Measurements from ENCODE around the gene MRPL46.
A peak's percentile ranks its signal among the peaks of the same experiment; 100 is the strongest.

MRPL46 gene

DNA sequence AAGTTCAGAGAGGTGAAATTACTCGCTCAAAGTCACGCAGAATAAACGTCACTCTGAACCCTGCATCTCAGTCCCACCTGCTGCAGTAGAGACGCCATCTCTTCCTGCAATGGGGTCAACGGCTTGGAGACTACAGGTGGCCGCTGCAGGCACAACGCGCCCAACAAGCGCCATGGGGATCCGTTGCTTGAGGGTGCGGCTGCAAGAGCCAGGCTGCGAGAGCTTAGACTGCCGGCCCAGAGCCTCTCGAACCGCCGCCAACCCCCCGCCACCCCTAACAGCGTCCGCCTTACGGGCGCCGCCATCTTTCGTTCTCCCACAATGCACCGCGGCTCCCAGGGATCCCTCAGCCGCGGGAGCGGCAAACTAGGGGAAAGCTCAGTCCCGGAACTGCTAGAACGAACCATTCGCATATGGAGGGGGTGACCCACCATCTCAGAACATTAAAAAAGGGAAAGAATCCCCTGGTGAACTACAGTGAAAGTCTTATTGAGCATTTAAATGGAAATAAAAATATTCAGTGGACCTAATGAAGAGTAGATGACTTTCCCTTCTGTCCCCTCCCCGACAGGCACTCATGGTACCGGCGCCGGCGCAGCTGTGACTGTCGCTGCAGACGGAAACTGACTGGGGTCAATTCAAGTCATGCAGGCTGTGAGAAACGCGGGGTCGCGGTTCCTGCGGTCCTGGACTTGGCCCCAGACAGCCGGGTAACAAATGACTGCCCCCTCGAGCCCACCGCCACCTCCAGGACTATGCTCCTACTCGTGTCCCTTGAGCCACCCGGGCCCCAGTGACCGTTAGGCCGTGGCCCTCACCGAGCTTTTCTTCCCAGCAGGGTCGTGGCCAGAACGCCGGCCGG lies at the start of gene MRPL46, which contains the start of gene MRPS11:
MRPL46 (minus strand) TSS at position 316 of the 862 bp plus-strand sequence; CDS start at position 305, 11 bp downstream.
MRPS11 (plus strand) TSS at position 636 of the 862 bp plus-strand sequence; CDS start at position 646, 10 bp downstream.
- peak; percentile 82 for DNase-seq (ENCODE audit: low read depth)

DNA sequence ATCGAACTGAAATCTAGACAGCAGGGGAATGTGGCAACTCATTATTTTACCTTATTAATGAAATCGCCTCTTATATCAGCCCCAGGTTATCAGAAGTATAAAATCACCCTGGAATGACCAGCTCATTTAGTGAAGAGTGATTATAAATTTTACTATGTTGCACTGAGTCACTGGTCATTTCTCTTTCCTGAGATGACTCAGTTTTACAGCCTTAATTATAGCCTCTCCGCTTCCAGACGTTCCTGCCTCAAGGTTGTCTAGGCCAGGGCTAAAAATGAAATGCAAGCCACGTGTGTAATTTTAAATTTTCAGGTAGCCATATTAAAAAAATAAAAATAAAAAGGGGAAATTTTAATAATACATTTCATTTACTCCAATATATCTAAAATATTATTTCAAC lies 46.0 kb upstream of the MRPL46 start:
- DNase-seq (ENCODE audit: low read depth) = peak; percentile 58

DNA sequence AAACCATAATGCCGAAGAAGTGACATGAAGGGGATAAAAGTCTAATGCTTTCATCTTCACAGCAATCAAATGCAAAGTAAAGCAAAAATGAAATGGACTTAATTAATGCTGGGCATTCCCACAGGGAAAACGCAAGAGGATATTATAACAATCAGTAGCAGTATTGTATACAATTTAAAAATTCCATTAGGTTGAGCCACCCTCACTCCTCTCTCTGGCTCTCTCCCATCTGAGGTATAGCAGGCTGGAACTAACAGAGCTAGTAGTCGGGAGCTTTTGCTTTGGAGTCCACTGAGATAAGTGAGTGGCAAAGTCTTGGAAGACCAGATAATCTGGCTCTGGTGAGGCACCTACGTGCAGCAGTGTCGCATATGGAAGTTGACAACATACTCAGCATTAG lies 45.4 kb upstream of the MRPL46 start:
- DNase-seq (ENCODE audit: low read depth) = peak; percentile 56

DNA sequence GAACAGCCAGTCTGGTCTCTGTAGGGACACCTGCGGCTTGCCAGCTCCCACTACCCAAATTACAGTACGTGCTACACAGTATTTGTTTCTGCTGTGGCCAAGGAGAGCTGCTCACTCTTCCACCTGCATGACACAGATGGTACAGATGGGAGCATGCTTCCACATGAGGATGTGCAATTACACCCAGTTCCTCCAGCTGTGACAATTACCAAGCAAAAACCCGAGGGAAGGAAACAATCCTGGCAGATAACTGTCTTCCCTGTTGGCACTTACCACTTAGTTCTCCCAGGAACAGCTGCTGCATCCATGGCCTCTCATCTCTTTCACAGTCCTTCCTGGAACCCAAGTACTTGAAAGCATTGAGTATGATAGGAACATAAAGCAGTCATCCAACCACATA lies 44.9 kb upstream of the MRPL46 start:
- DNase-seq (ENCODE audit: low read depth) = no peak

DNA sequence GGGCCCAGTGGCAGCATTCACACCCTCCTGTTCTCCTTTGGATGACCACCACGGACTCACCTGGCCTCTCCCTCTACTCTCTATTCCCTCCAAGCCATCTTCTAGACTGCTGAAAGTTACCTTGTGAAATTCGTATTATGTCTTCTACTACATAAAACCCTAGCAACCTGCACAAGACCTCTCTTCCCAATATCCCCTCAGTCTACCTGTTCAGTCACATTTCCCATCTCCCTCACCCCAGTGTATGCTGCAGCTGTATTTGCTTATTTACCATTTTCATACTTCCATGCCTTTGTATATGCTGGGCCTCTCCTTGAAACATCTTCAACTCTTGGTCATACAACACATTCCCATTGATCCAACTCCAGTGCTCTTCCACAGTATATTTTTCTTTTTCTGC lies 44.0 kb upstream of the MRPL46 start:
- no peak for DNase-seq (ENCODE audit: low read depth)

DNA sequence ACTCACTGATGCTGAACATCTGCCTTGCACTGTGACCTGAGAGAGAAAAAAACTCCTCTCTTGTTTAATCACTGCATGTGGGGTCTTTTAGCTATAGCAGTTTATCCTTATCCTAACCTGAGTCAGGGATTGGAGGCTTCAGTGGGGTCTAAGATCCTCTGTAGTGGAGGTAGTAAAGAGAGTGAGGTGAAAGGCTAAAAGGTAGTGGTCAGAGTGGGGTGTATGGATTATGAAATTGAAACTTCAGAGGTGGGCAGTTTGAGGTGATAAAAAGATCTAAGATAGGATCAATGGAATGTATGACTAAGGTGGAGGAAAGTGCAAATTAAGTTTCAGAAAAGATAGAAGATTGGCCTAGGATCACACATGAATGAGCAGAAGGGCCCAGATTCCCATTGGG lies 42.8 kb upstream of the MRPL46 start:
- DNase-seq (ENCODE audit: low read depth) = no peak

DNA sequence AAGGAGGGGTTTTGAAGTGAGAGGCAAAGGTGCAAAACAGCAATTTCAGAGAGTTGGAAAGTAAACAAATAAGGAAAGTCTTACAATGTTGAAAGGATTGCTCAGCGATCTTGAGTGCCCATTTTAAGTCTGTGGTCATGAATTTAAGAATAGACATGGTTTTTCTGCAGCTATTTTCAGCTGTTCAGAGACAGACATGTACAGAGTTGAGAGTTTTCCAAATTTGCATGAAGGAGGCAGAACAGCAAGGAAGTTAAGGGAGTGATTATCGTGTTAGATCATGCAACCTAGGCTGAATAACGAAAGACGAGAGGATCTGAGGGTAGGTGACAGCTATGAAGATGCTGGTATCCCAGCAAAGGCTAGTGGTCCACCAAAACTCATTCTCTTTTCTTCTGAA lies 42.1 kb upstream of the MRPL46 start:
- no peak for DNase-seq (ENCODE audit: low read depth)

DNA sequence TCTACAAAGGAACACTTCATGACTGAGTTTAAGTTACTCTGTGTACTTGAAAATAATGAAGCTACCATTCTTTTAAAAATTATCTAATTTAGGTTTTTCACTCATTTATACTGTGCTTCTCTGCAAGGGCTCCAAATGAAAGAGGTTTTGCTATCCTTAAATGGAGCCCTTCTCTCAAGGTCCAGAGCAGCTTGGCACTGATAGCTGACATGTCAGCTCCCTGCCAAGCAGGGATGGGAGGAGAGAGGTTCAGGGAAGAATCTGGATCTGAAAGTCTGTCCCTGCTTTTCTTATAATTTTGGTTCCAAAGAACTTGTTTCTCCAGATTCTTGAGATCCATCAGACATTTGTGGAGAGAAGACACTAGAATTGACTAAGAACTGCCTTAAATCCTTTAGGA lies 39.4 kb upstream of the MRPL46 start:
- no peak for DNase-seq (ENCODE audit: low read depth)

DNA sequence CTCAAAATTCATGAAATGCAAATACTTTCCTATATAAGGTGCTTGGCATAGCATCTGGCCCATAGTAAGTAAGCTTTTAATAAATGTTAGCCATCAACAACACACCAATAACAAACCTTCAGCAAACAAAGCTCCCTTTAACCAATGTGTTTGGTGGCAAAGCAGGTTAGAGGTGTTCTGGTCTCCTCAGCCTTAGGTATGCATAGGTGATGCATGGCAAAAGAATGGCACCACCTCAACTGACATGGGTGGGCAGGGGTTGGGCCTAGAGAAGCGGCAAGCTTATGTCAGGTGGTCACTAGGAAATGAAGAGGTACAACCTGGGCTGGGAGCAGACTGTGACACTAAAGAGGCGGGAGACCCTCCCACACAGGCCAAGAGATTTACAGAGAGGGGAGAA lies 38.5 kb upstream of the MRPL46 start:
- DNase-seq (ENCODE audit: low read depth) = no peak

DNA sequence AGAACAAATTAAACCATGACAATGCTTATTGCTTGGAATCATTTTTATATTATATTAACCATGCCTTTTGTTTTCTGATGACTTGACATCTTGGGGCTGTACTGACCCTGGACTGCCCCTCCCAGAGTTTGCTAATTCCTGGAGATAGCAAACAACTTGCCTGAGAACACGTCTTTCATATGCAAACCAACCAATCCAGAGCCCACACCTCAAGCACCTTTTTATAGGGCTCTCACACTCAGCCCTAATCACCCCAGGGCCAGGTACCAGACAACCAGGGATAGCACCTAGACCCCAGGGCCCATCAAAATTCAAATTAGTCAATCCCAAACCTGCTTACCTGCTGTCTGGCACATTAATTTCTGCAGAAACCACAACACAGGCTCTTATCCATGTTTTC lies 37.3 kb upstream of the MRPL46 start:
- no peak for DNase-seq (ENCODE audit: low read depth)

DNA sequence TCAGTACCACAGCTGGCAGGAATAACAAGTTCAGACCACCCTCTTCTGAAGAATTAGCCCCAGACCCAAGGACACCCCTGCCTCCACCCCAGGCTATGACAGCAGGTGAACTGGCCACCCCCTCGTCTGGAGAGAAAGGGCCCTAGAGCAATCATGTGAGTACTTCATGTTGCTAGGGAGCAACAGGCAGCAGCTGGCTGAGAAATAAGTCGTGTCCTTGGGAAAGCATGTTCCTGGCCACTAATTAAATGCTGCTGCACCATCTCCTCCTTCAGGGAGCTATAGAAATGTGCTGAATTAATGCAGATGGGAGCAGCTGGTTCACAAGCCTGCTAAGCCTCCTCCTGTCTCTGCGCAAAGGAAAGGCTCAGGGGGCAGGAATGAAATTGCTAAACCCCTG lies 31.8 kb upstream of the MRPL46 start:
- DNase-seq (ENCODE audit: low read depth) = no peak

DNA sequence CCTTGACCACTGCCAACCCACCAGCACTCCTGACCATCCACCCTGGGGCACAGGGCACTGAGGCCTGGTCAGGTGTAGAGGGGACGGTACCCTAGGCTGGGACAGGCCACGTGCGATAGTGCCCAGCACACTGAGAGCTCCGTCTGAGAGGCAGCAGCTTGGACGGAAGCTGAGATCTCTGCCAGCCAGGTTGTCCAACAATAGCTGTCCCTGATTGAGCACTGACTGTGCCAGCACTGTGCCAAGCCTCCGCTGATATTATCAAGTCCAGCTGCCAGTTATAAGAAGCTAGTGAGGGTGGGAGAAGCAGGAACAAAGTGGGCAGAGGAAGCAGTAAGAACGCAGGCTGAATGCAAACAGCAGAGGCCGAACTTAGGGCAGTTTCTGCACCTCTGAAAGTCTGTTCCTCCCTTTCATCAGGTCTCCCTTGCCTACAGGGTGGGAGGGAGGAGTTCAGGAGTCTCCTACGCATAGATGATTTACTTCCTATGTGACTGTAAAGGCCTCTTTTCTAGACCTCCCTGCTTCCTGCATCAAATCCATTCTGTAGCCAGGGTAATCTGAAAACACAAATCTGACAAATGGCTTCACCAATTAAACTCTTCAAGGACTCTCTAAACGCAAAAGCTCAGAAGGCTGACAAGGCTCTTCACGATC lies 30.0 kb upstream of the MRPL46 start:
- DNase-seq (ENCODE audit: low read depth) = no peak

DNA sequence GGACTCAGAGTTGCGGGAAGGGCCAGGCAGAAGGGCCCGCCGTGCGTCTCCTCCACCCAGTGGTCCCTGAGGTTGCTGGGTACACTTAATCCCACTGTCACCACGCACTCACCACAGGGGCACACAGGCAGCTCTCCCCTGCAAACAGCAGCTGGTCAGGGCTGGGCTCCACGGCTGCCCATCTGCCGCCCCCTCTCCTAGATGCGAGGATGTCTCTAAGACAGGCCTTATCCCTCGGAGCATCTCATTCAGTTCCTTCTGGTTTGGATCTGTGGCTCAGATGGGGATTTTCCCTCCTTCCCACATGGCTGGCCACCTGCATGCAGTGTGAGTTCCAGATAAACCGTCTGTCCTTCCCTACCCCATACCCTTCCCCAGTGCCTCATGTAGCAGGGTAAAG lies 26.7 kb upstream of the MRPL46 start:
- no peak for DNase-seq (ENCODE audit: low read depth)

DNA sequence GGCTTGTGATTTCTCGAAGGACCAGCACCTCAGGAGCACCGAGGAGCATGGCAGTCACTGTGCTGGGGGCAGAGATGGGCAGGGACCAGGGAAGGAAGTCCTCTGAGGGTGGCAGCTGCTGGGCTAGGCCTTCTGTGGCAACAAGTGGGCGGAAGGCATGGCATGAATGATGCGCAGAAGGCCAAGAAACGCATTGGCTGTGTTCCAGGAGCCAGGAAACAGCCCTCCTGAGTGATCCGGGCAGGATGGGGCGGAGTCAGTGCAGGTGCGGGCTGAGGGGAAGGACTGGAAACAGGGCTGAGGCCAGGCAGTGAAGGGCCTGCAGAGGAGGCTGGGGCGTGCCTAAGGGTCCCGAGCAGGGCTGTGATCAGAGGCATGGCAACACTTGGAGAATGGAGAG lies 24.0 kb upstream of the MRPL46 start:
- DNase-seq (ENCODE audit: low read depth) = no peak

DNA sequence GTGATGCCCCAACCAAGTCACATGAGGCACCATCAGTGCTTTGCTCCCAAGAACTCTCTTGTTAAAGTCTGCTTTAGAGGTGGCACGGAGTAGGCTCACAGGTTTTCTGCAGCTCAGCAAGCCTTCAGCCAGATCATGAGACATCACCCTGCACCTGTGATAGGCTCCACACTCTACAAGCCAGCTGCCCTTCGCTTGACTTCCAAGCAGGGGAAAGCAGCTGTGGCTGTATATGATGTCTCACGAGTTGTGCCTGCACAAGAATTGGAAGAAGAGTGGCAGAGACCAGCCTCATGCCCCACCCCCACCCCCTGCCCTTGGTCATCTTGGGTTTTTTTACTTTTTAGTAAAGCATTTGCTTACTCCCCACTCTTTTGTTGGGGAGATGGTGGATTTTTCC lies 22.8 kb upstream of the MRPL46 start:
- DNase-seq (ENCODE audit: low read depth) = no peak

DNA sequence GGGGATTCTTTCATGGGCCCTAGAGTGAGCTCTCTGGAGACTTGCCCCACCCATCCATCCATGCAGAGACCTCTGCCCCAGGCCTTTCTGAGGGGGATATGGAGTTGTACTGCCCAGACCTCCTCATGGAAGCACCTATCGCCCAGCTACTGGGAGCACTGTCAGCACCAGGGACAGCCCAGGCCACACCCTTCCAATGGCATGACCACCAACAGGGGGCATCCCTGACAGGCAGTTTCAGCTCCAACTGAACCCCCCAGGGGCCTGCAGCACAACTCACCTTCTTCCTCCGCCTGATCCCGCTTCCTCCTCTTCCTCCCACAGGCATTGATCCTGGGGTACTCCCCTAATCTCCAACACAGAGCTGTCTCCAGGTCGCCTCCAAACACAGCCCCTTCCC lies 22.1 kb upstream of the MRPL46 start:
- no peak for DNase-seq (ENCODE audit: low read depth)

DNA sequence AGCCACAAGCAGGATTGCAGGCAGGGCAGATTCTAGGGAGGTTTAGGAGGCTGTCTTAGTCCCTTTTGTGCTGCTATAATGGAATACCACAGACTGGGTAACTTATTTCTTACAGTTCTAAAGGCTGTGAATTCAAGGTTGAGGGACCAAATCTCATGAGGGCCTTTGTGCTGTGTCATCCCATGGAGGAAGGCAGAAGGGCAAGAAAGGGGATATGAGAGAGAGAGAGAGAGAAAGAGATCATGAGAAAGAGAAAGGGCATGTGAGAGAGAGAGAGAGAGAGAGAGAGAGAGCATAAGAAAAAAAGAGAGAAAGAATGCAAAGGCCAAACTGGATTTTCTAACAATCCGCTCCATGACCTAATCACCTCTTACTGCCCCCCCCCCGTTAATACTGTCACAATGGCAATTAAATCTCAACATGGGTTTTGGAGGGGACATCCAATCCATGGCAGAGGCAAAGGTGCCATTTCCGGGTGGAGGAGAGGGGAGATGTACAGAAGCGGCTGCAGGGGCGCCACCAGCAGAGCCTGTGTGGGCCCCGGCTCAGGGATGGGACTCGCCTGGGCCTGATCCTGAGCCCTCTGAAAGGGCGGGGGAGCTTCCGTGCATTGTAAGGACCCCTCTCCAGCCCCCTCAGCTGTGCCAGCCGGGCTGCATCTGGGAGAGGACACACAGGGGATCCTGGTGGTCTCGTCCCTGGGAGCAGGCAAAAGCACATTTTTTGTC lies 20.8 kb upstream of the MRPL46 start:
- no peak for DNase-seq (ENCODE audit: low read depth)

DNA sequence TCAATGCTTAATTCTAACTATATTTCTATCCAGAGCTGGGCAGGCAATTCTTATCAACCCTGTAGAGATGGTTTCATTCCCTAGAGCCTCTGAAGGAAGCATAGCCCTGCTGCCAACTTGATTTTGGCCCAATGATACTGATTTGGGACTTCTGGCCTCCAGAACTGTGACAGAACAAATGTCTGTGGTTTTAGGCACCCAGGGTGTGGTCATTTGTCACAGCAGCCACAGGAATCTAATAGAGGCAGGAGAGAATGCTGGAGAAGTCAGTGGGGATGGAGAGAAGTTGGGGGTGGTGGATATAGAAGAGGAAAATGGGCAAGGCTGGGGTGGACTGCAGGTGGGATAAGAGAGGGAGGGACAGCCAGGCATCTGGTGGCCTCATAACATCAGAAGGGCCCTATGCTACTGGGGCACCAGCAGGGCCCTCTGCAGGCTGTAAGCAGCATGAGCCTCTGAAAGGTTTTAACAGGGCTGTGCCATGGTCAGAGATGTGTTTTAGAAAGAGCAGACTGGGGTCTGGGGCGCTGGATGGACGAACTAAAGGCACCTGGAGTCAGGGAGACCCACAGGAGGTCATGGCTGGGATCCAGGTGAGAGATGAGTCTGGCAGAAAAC lies 20.1 kb upstream of the MRPL46 start:
- no peak for DNase-seq (ENCODE audit: low read depth)

DNA sequence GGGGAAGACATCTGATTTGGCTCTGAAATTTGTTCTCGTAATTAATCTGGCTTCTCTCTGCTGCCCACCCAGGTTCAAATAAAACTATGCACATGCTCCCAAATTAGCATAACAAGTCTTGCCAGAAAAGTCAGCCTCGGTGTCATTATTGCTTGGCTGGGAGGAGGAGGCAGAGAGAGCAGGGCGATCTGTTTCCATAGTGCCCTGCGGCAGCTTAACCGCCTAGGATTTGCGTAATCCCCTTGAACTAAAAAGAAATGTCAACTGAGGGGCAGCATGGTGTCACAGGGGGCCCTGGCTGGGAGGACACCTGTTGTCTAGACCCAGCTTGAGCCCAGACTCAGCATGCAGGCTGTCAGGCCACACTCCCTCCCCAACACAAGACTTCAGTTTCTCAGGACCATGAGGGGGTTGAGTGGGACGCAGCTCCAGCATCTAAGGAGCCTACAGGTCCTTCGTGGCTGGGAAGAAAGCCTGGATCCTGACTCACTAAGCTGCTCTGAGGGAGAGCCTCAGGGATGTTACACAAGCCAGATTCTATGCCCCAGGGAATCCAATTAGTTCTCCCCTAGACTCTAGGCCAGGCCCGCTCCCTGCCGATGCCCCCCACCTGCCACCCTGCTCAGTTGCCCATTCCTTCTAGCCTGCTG lies 17.6 kb upstream of the MRPL46 start:
- DNase-seq (ENCODE audit: low read depth) = peak; percentile 50

DNA sequence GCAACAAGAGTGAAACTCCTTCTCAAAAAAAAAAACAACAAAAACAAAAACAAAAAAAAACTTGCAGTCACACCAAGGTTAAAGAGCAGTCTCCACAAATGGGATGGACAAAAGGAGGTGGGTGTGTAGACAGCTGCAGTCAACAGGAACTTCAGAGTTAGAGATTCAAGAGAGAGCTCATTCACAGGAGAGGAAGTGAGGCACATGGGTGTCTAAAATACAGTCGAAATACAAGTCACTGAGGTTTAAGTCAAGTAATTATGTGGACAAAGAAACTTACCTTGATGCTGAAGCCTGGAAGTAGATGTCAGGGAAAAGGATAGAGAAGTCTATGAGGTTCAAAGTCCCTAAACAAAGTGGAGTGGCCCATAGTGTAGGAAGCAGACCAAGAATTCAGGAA lies 15.1 kb upstream of the MRPL46 start:
- DNase-seq (ENCODE audit: low read depth) = no peak

DNA sequence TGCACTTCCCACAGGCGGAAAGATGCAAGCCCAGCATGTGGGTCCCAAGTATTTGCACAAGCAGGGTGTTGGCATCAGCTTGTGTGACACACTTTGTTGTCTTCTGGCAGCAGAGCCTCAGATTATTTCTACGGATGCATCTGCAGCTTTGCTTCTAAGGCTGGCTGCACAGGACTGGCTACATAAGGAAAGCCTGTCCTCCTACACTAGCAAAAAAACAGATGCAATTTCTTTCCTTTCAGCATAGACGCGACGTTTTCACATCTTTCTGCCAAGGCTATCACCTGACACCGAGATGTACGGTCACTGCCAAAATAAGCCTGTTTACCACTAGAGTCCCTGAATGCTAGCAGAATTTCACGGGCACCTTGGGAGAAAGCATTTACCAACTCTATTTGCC lies 13.8 kb upstream of the MRPL46 start:
- DNase-seq (ENCODE audit: low read depth) = no peak

DNA sequence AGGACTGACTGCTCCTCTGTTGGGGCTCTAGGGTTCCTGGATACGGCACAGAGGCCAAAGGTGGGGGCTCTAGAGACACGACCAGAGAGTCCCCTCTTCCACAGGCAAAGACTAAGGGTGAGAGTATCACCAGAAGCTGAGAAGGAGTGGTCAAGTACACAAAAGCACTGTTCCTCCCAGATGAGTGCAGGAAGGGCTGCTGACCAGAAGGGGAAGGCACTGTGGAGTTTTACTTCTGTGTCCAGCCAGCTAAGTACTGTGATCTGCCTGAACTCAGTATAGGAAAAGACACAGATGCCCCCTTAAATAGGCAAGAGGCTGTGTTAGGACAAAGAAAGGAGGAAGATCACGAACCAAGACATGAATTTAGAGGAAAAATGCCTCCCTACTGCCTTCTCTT lies 12.0 kb upstream of the MRPL46 start:
- DNase-seq (ENCODE audit: low read depth) = no peak
